Occipital lobe (tissue), 2 donors: ENCODE data around the gene CIB4. TPM values are rescaled to one million over a fixed set of nuclear protein-coding genes. Genes with fewer than 3 reads are reported as not detected.

Experiments used
- DNase-seq: peaks from one replicate; lab custom pipeline; 2025; lab: John Stamatoyannopoulos, UW
- total RNA-seq: library from RNA; depleted of rRNA; stranded (reverse); fragments of >200 nt; gene quantifications from one replicate; pipeline ENCODE4 v1.2.3, GENCODE V29; 2014

The CIB4 gene
- total RNA-seq, 1 donor from 2014 or later, result not detected

- no peak for DNase-seq
Observed at GRCh38 chr2:26609205-26609631, 31.9 kb downstream of the CIB4 start.

- no peak for DNase-seq
Observed at GRCh38 chr2:26608557-26608956, 32.6 kb downstream of the CIB4 start.

DNA sequence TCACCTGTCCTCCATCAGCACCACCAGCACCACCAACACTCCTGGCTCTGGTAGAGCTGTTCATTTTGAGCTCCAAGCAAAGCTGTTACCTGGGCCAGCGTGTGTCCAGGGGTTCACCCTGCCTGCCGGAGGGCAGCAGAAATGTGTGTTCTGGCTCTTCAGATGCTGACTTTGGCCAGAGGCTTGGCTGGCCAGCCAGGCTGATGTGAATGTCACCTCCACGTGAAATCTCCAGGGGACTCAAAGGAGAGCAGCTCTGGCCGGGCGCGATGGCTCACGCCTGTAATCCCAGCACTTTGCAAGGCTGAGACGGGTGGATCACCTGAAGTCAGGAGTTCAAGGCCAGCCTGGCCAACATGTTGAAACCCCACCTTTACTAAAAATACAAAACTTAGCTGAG lies 33.5 kb downstream of the CIB4 start:
- DNase-seq, result no peak

- no peak for DNase-seq
Observed at GRCh38 chr2:26606847-26607190, 34.3 kb downstream of the CIB4 start.

- no peak for DNase-seq
Observed at GRCh38 chr2:26605999-26606846, 34.9 kb downstream of the CIB4 start.

GRCh38 chr2:26605195-26605998 lies 35.8 kb downstream of the CIB4 start:
- no peak for DNase-seq

DNA sequence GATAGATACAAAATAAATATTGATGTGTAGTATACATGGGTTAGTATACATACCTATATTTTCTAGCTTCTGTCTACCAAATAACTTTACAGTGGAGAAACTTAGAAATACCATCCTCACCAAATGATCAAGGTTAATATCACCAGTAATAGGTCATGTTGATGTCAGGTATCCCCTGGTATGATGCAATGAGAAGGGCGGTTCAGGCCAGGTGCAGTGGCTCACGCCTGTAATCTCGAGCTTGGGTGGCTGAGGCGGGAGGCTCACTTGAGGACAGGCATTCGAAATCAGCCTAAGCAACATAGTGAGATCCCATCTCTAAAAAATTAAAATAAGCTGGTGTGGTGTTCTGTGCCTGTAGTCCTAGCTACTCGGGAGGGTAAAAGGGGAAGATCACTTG lies 38.6 kb downstream of the CIB4 start:
- no peak for DNase-seq

DNA sequence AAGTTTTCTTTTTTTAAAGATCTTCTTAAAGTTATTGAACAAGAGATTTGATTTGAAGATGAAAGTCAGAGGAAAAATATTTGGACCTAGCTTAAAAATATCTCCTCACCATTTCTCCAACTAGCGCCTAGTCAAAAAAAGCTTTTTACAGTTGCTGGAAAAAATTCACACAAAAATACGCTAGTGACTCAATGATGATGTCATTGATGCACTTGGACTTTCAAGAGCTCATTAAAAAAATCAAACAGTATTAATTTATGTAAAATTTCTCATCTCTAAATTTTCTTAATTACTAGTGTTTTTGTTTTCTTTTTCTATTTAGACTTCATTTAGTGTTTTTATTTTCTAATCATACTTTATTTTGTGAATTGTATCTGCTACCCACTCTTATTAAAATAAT lies 41.8 kb downstream of the CIB4 start:
- DNase-seq, result no peak

DNA sequence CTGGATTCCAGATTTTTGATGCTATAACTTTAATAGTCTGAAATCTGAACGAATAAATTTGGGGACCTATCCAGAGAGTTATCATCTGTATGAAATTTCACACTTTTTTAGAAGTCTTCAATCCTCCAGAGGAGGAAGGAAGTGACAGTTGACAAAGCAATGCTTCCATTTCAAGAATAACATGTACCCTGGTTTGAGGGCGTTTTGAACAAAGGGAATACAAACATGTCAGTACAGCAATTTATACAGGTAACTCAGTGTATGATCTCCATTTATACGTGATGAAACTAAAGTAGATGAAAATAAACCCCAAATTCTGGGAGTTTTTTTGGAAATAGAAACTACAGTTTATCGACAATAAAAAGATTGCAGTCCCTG lies 42.2 kb downstream of the CIB4 start:
- no peak for DNase-seq

- DNase-seq, result no peak
Observed at GRCh38 chr2:26598336-26598995, 42.7 kb downstream of the CIB4 start.

- DNase-seq, result no peak
Observed at GRCh38 chr2:26597197-26597596, 44.0 kb downstream of the CIB4 start.

GRCh38 chr2:26595146-26595545 lies 46.0 kb downstream of the CIB4 start:
- no peak for DNase-seq

DNA sequence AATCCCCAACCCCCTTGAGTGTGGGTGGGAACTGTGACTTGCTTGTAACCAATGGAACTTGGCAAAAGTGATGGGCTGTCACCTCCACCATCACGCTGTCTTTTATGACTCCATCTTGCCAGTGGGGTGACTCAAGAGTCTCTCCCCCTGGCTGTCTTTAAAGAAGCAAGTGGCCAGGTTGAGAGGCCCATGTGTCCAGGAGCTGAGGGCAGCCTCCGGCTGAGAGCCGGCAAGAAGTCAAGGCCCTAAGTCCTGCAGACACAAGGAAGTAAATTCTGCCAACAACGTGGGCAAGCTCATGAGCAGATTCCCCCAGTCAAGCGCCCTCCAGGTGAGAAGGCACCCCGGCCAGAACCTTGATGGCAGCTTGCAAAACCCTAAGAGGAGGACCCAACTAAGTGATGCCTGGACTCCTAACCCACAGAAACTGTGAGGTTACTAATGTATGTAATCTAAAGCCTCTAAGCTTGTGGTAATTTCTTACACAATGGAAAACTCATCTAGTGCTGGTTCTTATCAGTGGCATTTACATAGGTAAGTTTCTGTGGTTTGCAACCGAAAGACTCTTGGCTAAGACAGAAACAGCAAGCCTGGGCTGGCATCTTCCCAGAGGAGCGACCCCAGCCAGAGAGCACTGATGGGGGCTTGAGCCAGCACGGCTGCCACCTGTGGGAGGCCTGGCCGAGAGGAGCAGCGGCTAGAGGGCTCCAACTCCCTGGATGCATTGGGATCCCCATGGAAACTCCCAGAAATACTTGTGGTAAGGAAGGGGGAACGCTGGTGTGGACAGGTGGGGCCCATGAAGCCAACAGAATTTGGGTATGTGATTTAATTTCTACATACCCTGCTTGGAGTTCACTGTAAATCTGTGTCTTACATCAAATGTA lies 49.3 kb downstream of the CIB4 start:
- no peak for DNase-seq

DNA sequence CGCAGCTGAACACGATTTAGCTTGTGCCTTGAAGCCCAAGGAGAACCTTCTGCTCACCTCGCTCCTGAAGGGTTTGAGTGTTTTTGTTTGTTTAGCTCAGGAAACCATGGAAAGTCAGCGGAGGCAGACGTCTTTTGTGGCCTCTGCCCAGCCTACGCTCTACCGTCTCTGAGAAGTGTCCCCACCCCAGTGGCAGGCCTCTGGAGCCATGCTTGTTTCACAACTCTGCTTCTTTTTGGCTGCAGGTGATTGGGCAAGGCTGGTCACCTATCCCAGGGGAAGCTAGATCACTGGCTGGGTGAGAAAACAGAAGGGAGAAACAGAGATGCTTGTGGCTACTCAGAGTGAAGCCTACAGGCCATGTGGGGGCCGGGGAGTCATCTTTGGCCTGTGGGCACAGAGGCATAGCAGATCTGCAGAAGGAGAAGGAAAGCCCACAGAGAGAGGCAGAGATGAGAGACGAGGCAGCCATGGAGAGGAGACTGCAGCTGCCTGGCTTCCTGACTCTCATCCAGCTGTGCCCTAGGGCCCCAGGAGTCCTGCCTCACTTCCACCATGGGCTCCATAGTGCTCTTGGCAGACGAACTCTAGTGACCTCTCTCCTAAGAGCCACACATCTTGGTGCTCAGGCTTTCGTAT lies 50.1 kb downstream of the CIB4 start:
- no peak for DNase-seq

DNA sequence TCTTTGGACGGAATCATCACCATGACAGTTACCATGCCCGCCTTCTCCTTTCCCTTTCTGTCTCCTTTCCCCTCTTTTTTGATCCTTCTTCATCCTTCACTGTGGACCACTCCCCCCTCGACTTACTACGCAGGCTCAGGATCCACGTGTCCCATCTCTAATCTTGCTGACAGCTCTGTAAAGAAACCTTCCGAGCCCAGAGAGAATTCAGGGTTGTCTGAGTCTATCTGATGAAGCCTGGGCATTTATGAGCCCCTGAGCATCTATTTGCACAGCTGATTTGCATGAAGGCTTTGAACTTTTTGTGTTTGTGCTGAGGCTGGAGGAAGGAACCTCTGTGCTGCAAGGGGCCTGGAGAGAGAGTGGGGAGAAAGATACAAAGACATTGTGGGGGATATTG lies 50.7 kb downstream of the CIB4 start:
- no peak for DNase-seq

GRCh38 chr2:26588576-26588975 lies 52.6 kb downstream of the CIB4 start:
- no peak for DNase-seq

DNA sequence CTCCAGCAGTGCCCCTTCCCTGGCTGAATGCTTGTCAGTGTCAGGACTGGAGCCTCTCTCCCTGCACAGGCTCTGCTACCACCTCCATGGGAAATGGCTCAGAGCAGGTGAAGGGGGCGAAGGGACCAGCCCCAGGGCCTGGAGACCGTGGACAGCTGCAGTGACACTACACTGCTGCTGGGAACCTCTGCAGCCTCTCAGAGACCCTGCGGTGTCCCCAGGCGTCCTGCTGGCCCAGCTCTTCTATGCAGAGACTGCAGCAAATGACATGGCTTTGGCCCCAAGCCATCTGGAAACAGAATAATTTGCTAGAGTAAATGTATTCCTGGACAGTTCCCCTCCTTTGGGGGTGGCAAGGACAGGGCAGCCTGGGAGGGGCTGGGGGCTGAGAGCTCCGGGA lies 53.2 kb downstream of the CIB4 start:
- no peak for DNase-seq

DNA sequence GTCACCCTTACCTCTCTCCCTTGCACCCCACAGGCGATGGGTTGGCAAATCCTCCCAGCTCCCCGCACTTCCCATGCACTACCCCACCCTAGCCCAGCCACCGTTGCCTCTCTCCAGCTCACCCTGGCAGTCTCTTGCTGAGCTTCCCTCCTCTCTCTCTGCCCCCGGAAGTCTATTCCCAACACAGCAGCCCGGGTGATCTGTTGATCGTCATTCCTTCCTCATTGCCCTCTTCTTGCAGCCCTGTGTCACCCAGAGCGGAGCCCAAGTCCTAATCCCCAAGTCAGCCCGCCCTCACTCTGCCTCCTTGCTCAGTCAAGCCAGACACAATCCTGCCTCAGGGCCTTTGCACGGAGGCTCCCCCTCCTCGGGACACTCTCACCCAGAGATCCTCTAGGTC lies 55.2 kb downstream of the CIB4 start:
- DNase-seq, result no peak

GRCh38 chr2:26585100-26585499 lies 56.1 kb downstream of the CIB4 start:
- DNase-seq, result no peak

DNA sequence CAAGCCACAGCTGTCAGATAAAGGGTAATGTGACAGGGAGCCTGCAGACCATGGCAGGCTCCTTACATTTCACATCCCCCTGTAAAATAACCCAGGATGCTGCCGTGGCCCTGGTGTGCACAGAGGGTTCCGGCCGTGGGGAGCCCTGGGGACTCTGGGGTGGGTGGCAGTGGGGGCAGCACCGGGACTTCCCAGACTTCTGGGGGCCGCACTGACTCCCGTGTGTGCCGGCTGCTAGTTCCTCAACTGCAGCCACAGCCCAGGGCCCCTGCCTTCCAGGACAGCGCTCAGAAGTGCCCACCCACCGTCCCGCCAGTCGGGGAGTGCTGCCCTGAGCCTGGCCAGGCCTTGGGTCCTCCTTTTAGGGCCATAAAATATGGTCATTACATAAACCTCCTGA lies 56.5 kb downstream of the CIB4 start:
- no peak for DNase-seq

DNA sequence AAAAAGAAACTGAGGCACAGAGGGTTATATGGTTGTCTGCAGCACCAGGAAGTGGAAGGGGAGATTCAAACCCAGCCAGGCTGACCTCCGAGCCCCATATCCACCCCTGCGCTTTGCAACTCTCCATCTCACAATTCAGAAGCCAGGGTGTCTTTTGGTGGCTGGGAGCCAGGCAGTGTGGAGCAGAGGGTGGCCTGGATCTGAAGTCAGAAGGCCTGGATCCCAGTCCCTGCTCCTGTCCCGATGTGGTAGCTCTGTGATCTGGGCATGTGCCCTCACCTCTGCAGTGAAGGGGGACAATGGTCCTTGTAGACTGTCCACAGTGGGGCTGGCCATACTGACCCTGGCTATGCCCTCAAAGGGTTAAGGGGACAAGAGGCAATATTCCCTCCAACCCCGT lies 57.0 kb downstream of the CIB4 start:
- DNase-seq, result no peak
